HG03196 (cell line): ENCODE data around the gene LIMK2.
"Not testable (repeated sequence)": the region's sequence is repeated elsewhere in the genome, so short reads cannot be mapped to it uniquely, and the experiment has no call there.

Experiments
- ATAC-seq: cut with Tn5 transposase; IDR thresholded peaks from one replicate; pipeline ENCODE4 v1.9.1; 2021; ENCODE audit not compliant: unreplicated experiment

LIMK2 gene

GRCh38 chr22:31241936-31242335, 29.8 kb downstream of the LIMK2 start:
- ATAC-seq, result no peak

GRCh38 chr22:31243339-31244045, 31.4 kb downstream of the LIMK2 start:
- no peak for ATAC-seq

GRCh38 chr22:31244046-31244942, 32.2 kb downstream of the LIMK2 start:
- no peak for ATAC-seq

- ATAC-seq, result no peak
Observed at GRCh38 chr22:31244943-31245451, 32.9 kb downstream of the LIMK2 start.

- not testable (repeated sequence) for ATAC-seq
Observed at GRCh38 chr22:31245998-31246397, 33.9 kb downstream of the LIMK2 start.

GRCh38 chr22:31246687-31247086, 34.6 kb downstream of the LIMK2 start:
- ATAC-seq, result no peak

- ATAC-seq, result no peak
Observed at GRCh38 chr22:31247726-31248125, 35.6 kb downstream of the LIMK2 start.

GRCh38 chr22:31248138-31248745, 36.1 kb downstream of the LIMK2 start:
- ATAC-seq, result no peak

GRCh38 chr22:31248965-31249958, 37.2 kb downstream of the LIMK2 start:
- ATAC-seq, result no peak

- ATAC-seq, result no peak
Observed at GRCh38 chr22:31250740-31251600, 38.9 kb downstream of the LIMK2 start.

- ATAC-seq, result no peak
Observed at GRCh38 chr22:31253949-31254348, 41.9 kb downstream of the LIMK2 start.

GRCh38 chr22:31259798-31260473, 47.8 kb downstream of the LIMK2 start:
- no peak for ATAC-seq

GRCh38 chr22:31260474-31260856, 48.4 kb downstream of the LIMK2 start:
- ATAC-seq, result no peak

- ATAC-seq, result no peak
Observed at GRCh38 chr22:31262312-31263133, 50.4 kb downstream of the LIMK2 start.

GRCh38 chr22:31263896-31264640, 52.0 kb downstream of the LIMK2 start:
- ATAC-seq, result no peak

GRCh38 chr22:31268281-31268680, 56.2 kb downstream of the LIMK2 start:
- no peak for ATAC-seq

- no peak for ATAC-seq
Observed at GRCh38 chr22:31269892-31270579, 57.9 kb downstream of the LIMK2 start.
